BLaER1 (cell line): ENCODE results near the gene CCT8.
"Not testable (repeated sequence)": the region's sequence is repeated elsewhere in the genome, so short reads cannot be mapped to it uniquely, and the experiment has no call there.

ENCODE experiments used
- H3K27ac ChIP-seq: shearing (Covaris generic); formaldehyde crosslinking; 2 replicates; pipeline ENCODE4 v1.8.1; 2022
- H3K27me3 ChIP-seq: shearing (Covaris generic); formaldehyde crosslinking; 2 replicates; pipeline ENCODE4 v1.8.1; 2022
- H3K36me3 ChIP-seq: shearing (Covaris generic); formaldehyde crosslinking; 2 replicates; pipeline ENCODE4 v1.8.1; 2022
- H3K4me1 ChIP-seq: shearing (Covaris generic); formaldehyde crosslinking; 2 replicates; pipeline ENCODE4 v1.8.1; 2022
- H3K4me2 ChIP-seq: shearing (Covaris generic); formaldehyde crosslinking; 2 replicates; pipeline ENCODE4 v1.8.1; 2022
- H3K4me3 ChIP-seq: shearing (Covaris generic); formaldehyde crosslinking; 2 replicates; pipeline ENCODE4 v1.8.1; 2022
- H3K9ac ChIP-seq: shearing (Covaris generic); formaldehyde crosslinking; 2 replicates; pipeline ENCODE4 v1.8.1; 2022
- H3K9me3 ChIP-seq: shearing (Covaris generic); formaldehyde crosslinking; 2 replicates; pipeline ENCODE4 v1.8.1; 2022
- H4K20me1 ChIP-seq: shearing (Covaris generic); formaldehyde crosslinking; 2 replicates; pipeline ENCODE4 v1.8.1; 2022
- Cebpa-rat ChIP-seq: shearing (Covaris generic); IDR thresholded peaks from 2 replicates; pipeline ENCODE4 v1.8.1; 2022

The CCT8 gene

DNA sequence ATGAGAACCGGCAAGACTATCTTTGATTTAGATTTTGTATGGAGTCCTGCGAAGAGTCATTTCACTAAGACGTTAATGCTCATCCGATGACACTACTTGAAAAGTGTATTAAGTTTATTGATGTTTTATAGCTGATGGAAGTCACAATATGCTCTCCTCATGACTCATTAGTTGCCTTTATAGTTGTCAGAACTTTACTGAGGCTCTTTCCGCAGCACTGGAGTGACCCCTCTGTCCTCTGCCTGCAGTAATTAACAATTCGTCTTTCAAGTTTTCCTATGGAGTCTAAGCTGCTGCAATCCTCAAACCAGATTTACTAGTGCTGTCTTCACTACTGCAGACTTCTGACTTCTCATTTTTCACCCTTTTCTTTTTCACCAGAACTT lies 48.1 kb downstream of the CCT8 start:
- no peaks in the 10 kb centered on the region for H3K9me3 ChIP-seq
- peak overlapping the region; percentile 78 for H3K4me2 ChIP-seq
- no peak for TF ChIP-seq Cebpa-rat
- no peaks in the 10 kb centered on the region for H4K20me1 ChIP-seq
- peaks cover 20% of the 10 kb centered on the region for H3K4me1 ChIP-seq
- H3K9ac ChIP-seq: peak overlapping the region; percentile 94
- peaks cover 21% of the 10 kb centered on the region for H3K36me3 ChIP-seq
- no peaks in the 10 kb centered on the region for H3K27me3 ChIP-seq
- peak overlapping the region; percentile 73 for H3K4me3 ChIP-seq
- H3K27ac ChIP-seq: peak overlapping the region; percentile 97

- Histone ChIP-seq H3K9ac (peak within 1 kb of the TSS; percentile 94), H3K36me3 (peaks cover 18% of the 10 kb centered on the region), H3K9me3 (no peaks in the 10 kb centered on the region), H3K4me2 (peak within 1 kb of the TSS; percentile 78), H3K4me1 (peaks cover 22% of the 10 kb centered on the region), H4K20me1 (no peaks in the 10 kb centered on the region), H3K27me3 (no peaks in the 10 kb centered on the region), H3K4me3 (peak within 1 kb of the TSS; percentile 73), H3K27ac (peak within 1 kb of the TSS; percentile 97)
- TF ChIP-seq Cebpa-rat: no peak
These were observed 48.7 kb downstream of the CCT8 start, which contains the start of gene USP16 for GRCh38 chr21:29024474-29025327. USP16 (plus strand) TSS chr21:29024668; CDS start chr21:29027914, 3,246 bp downstream.

DNA sequence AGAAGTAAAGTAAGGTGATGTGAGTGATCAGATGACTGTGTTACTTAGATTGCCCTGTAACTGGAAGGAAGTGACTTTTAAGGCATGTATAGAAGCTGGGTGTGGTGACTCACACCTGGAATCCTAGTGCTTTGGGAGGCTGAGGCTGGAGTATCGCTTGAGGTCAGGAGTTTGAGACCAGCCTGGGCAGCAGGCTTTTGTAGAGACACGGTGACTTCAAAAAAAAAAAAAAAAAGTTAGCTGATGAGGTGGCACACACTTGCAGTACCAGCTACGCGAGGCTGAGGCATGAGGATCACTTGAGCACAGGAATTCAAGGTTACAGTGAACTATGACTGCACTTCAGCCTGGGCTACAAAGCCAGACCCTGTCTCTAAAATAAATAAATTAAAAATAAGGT lies 51.3 kb downstream of the CCT8 start:
- Histone ChIP-seq H3K36me3 (no peaks in the 10 kb centered on the region), H3K4me1 (peaks cover 39% of the 10 kb centered on the region), H3K4me3 (no peak overlapping the region), H3K4me2 (no peak overlapping the region), H3K9ac (no peak overlapping the region), H3K27me3 (no peaks in the 10 kb centered on the region), H4K20me1 (no peaks in the 10 kb centered on the region), H3K27ac (no peak overlapping the region), H3K9me3 (no peaks in the 10 kb centered on the region)
- no peak for TF ChIP-seq Cebpa-rat

DNA sequence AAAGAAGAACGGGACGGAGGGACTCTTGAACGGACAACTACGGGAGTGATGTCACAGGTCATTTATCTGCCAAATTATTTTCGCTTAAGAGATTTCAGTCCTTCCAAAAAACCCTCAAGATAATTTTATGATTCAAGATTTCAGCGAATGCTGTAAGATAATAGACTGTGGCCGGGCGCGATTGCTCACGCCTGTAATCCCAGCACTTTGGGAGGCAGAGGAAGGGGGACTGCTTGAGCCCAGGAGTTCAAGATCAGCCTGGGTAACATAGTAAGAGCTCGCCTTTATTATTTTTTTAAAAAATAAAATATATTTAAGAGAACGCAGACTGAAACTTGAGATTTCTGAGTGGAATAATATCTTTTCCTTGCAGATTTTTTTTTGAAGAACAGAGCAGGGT lies 54.9 kb downstream of the CCT8 start:
- H3K9me3 ChIP-seq: no peaks in the 10 kb centered on the region
- peaks cover 20% of the 10 kb centered on the region for H3K4me1 ChIP-seq
- H3K27me3 ChIP-seq: no peaks in the 10 kb centered on the region
- no peak for TF ChIP-seq Cebpa-rat
- H3K4me3 ChIP-seq: peak overlapping the region; percentile 77
- H3K27ac ChIP-seq: peak overlapping the region; percentile 82
- H4K20me1 ChIP-seq: no peaks in the 10 kb centered on the region
- no peaks in the 10 kb centered on the region for H3K36me3 ChIP-seq
- peak overlapping the region; percentile 77 for H3K9ac ChIP-seq
- peak overlapping the region; percentile 91 for H3K4me2 ChIP-seq

DNA sequence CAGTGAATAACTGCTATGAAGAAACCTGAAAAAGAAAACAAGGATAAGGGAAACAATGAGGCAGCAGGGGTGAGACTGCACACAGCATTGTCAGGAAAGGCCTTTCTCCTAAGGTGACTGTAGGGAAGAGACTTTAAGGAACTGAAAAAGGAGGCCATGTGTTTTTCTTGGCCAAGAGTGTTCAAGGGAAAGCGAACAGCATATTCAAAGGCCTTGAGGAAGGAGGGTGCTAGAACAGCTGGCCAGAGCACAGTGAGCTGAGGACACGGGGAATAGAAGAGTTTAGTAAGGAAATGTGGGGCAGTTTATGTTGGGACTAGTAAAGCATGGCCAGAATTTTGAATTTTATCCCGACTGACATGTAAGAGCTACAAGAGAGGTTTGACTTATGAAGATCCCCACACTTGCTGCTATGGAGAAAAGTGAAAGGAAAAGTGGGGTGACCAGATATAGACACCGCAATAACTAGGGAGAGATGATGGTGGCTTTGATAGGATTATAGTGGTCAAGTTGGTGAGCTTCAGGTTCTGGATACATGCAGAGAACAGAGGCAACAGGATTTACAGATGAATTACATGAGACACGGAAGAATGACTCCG lies 55.7 kb downstream of the CCT8 start:
- no peaks in the 10 kb centered on the region for H4K20me1 ChIP-seq
- H3K4me3 ChIP-seq: no peak overlapping the region
- no peak overlapping the region for H3K27ac ChIP-seq
- no peaks in the 10 kb centered on the region for H3K9me3 ChIP-seq
- no peaks in the 10 kb centered on the region for H3K27me3 ChIP-seq
- peaks cover 19% of the 10 kb centered on the region for H3K4me1 ChIP-seq
- H3K36me3 ChIP-seq: no peaks in the 10 kb centered on the region
- TF ChIP-seq Cebpa-rat: no peak
- peak overlapping the region; percentile 91 for H3K4me2 ChIP-seq
- H3K9ac ChIP-seq: no peak overlapping the region

GRCh38 chr21:29011236-29011635 lies 62.2 kb downstream of the CCT8 start:
- H3K9me3 ChIP-seq, H3K36me3 ChIP-seq, H4K20me1 ChIP-seq, H3K9ac ChIP-seq, H3K4me3 ChIP-seq, H3K27me3 ChIP-seq, H3K4me2 ChIP-seq, H3K27ac ChIP-seq, H3K4me1 ChIP-seq: not testable (repeated sequence)

DNA sequence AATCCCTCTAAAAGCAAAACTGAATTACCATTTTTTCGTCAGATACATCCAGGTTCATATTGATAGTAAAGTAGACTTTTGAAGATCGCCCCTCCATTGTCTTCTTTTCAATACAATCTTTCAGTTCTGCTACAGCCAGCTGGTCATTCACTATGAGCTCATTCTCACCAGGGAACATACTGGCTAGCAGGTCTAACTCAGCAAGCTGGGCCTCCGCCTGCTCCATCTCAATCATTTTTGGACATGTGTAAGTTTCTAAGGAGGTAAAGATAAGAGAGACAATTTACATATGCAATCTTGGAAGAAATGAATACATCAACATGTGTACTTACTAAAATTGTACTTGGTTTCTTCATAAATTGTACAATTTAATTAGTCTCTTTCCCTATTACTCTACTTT lies 65.1 kb downstream of the CCT8 start:
- H3K4me1 ChIP-seq: peaks cover 2% of the 10 kb centered on the region
- no peak overlapping the region for H3K4me3 ChIP-seq
- TF ChIP-seq Cebpa-rat: no peak
- H3K36me3 ChIP-seq: 0 out of 2 replicates have a peak, but pooled peaks cover 3% of the 10 kb centered on the region
- H3K4me2 ChIP-seq: no peak overlapping the region
- H3K9me3 ChIP-seq: no peaks in the 10 kb centered on the region
- no peak overlapping the region for H3K27ac ChIP-seq
- no peaks in the 10 kb centered on the region for H4K20me1 ChIP-seq
- no peak overlapping the region for H3K9ac ChIP-seq
- no peaks in the 10 kb centered on the region for H3K27me3 ChIP-seq

DNA sequence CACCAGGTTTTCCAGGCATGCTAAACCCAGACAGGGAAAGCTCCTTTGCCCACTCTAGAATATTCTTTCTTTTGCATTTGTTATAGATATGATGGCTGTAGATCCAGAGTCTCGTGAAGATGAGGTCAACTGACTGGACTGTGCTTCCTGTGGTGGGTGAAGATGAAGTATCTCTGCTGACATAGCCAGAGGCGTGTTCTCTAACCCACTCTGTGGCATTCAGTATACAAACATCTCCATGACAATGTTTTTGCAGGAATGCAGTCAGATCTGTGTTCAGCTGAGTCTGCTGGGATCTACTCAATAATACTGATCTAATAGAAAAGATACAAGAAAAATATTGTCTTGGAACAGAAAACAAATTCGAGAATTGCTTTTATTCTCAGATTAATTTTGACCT lies 65.6 kb downstream of the CCT8 start:
- TF ChIP-seq Cebpa-rat: no peak
- H3K27me3 ChIP-seq: no peaks in the 10 kb centered on the region
- H3K9me3 ChIP-seq: no peaks in the 10 kb centered on the region
- H3K4me1 ChIP-seq: peaks cover 5% of the 10 kb centered on the region
- H3K27ac ChIP-seq: no peak overlapping the region
- no peak overlapping the region for H3K4me2 ChIP-seq
- no peak overlapping the region for H3K9ac ChIP-seq
- H3K4me3 ChIP-seq: no peak overlapping the region
- H3K36me3 ChIP-seq: 0 out of 2 replicates have a peak, but pooled peaks cover 3% of the 10 kb centered on the region
- no peaks in the 10 kb centered on the region for H4K20me1 ChIP-seq

DNA sequence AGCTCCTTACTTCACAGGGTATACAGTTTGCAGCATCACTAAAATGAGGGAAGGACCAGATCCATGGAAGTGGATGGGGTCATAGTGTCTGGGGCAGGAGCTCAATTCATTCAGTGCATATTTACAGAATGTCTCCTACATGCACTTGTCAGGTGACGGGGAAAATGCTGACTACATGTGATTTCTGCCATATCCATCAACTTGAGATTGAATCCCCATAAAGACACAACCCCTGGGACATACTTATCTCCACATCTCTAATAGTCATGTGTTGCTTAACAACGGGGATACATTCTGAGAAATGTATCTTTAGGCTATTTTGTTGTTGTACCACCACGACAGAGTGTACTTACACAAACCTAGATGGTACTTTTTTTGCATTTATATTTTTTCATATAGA lies 66.3 kb downstream of the CCT8 start:
- H3K4me2 ChIP-seq: no peak overlapping the region
- H3K4me1 ChIP-seq: peaks cover 9% of the 10 kb centered on the region
- no peak overlapping the region for H3K4me3 ChIP-seq
- H3K9me3 ChIP-seq: no peaks in the 10 kb centered on the region
- H3K27me3 ChIP-seq: no peaks in the 10 kb centered on the region
- 0 out of 2 replicates have a peak, but pooled peaks cover 3% of the 10 kb centered on the region for H3K36me3 ChIP-seq
- no peaks in the 10 kb centered on the region for H4K20me1 ChIP-seq
- no peak overlapping the region for H3K27ac ChIP-seq
- H3K9ac ChIP-seq: no peak overlapping the region
- no peak for TF ChIP-seq Cebpa-rat
